IgD-negative memory B cell (primary cell): Measurements from ENCODE around the gene C12orf76. TPM values are rescaled to one million over a fixed set of nuclear protein-coding genes. Genes with fewer than 3 reads are reported as not detected.
A peak's percentile ranks its signal among the peaks of the same experiment; 100 is the strongest.
"Not testable (repeated sequence)": the region's sequence is repeated elsewhere in the genome, so short reads cannot be mapped to it uniquely, and the experiment has no call there.

Source experiments
- H3K27ac Mint-ChIP-seq, 3 donors: one replicate each; pipeline ENCODE4 v1.8.0; 2020 to 2022; ENCODE audit warnings: mild to moderate bottlenecking in 3 of 3, mixed read lengths in 3 of 3, moderate library complexity in 1 of 3
- H3K27me3 Mint-ChIP-seq: one replicate; pipeline ENCODE4 v1.8.0; 2021; ENCODE audit warnings: mixed read lengths
- H3K36me3 Mint-ChIP-seq: one replicate; pipeline ENCODE4 v1.8.0; 2020; ENCODE audit warnings: mild to moderate bottlenecking, mixed read lengths
- H3K4me1 Mint-ChIP-seq, 3 donors: one replicate each; pipeline ENCODE4 v1.8.0; 2020 to 2022; ENCODE audit warnings: mixed read lengths in 3 of 3, mild to moderate bottlenecking in 1 of 3
- H3K4me3 Mint-ChIP-seq, 4 donors: one replicate each; pipeline ENCODE4 v1.8.0; 2020 to 2022; ENCODE audit warnings: mild to moderate bottlenecking in 4 of 4, mixed read lengths in 4 of 4, moderate library complexity in 3 of 4
- H3K9me3 Mint-ChIP-seq, 3 donors: one replicate each; pipeline ENCODE4 v1.8.0; 2020 to 2021; ENCODE audit warnings: mixed read lengths in 3 of 3, mild to moderate bottlenecking in 1 of 3
- polyA plus RNA-seq: library from polyadenylated mRNA; unstranded; fragments of 300-500 nt; fragmentation: Illumina TruSeq; gene quantifications from one replicate; pipeline ENCODE4 v1.2.3, GENCODE V29; 2021

C12orf76 gene, protein sequence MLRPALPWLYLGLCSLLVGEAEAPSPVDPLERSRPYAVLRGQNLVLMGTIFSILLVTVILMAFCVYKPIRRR
- polyA plus RNA-seq: 14.1 TPM

DNA sequence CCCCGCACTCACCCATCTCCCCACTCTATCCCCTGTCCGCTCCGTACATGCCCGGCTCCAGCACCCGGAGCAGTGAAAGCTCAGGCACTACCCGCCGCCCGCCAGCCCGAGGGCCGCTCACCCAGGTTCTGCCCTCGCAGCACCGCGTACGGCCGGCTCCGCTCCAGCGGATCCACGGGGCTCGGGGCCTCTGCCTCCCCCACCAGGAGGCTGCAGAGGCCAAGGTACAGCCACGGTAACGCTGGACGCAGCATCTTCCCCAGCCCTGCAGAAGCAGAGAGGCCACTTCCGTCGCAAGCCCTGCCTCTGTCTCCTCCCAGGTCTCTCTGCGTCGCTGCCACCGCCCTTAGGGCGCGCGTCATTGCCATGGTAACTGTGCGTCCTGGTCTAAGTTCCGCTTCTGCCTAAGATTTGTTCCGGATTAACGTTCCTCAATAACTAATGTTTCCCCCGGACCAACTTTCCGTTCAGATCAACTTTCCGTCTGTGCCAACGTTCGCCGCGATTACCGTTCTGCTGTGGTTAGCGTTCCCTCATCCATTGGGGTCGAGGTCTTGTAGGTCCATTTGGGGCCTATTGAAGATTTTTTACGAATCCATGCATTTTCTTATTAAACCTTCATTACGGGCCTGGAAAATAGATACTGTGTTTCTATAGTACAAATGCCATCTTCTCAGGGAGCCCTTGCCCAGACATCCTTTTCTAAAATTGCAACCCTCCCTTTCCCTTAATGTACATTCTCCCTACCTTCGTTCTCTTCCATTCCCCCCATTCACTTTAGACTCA lies at the start of gene C12orf76:
TSS of gene C12orf76 (minus strand) at position 281 of the 786 bp plus-strand sequence. CDS start at position 254, 27 bp downstream.
- Mint-ChIP-seq H3K4me1 (peaks cover 17 to 36% (median 28%) of the 10 kb centered on the region in 3 donors), H3K27me3 (no peaks in the 10 kb centered on the region), H3K4me3 (peak within 1 kb of the TSS; percentile 82 to 97 (median 92)), H3K36me3 (peaks cover 2% of the 10 kb centered on the region), H3K9me3 (no peaks in the 10 kb centered on the region), H3K27ac (peak within 1 kb of the TSS; percentile 97 to 99 (median 99))

DNA sequence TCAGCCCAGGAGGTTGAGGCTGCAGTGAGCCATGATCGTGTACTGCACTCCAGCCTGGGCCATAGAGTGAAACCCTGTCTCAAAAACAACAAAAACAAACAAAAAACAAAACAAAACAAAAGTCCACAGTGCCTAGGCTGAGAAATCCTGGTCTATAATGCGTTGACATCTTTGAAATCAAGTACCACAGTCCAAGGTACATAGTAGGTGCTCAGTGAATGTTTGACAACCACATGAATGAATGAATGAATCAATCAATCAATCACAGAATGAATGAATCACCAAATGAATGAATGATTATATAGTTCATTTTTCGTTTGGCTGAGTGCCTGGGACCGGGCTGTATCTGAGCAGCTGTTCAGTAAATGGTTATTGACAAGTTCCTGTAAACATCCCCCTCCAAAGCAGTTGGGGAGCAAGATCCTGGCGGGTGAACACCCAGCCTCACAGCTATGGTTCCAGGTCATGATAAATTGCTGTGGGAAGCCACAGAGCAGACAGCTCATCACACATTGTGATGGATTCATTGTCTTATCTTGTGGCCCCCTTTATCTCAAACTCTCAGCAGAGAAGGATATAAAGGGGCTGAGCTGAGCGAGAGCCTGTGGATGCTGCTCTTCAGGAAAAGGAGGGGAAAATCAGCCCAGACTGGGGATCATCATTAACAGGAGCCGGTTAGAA lies 45.4 kb upstream of the C12orf76 start:
- Mint-ChIP-seq H3K27me3 (peaks cover 11% of the 10 kb centered on the region), H3K4me3 (no peak overlapping the region), H3K9me3 (no peaks in the 10 kb centered on the region), H3K36me3 (peaks cover 8% of the 10 kb centered on the region), H3K4me1 (peaks cover 0 to 5% (median 0%) of the 10 kb centered on the region in 3 donors), H3K27ac (no peak overlapping the region)

DNA sequence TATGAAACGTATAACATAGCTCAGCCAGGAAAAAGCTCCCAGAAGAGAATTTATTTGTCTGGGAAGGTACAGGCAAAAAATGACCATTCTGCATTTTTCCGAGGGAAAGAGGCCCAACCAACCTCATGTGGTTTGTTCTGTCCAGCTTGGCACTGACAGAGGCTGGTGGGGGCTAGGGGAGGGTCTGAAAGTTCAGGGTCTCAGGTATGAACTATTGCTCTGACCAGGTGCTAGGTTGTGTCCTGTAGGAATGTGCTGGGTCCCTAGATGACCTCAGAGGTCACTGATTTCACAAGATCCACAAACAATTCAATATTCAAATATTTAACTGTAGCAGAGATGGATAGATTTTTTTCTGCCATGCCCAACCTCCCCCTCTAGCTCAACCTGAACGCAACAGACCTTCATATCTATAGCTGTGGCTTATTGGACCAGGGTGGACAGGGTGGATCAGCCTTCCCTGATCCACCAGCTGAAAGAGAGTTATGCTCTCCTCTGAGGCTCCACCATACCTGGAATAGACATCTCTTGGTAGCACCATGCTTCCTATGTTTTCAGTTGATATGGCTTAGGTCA lies 42.9 kb upstream of the C12orf76 start:
- Mint-ChIP-seq H3K9me3 (no peaks in the 10 kb centered on the region), H3K4me1 (peaks cover 1 to 5% (median 2%) of the 10 kb centered on the region in 3 donors), H3K27ac (no peak overlapping the region), H3K27me3 (peaks cover 15% of the 10 kb centered on the region), H3K4me3 (no peak overlapping the region), H3K36me3 (peaks cover 8% of the 10 kb centered on the region)

DNA sequence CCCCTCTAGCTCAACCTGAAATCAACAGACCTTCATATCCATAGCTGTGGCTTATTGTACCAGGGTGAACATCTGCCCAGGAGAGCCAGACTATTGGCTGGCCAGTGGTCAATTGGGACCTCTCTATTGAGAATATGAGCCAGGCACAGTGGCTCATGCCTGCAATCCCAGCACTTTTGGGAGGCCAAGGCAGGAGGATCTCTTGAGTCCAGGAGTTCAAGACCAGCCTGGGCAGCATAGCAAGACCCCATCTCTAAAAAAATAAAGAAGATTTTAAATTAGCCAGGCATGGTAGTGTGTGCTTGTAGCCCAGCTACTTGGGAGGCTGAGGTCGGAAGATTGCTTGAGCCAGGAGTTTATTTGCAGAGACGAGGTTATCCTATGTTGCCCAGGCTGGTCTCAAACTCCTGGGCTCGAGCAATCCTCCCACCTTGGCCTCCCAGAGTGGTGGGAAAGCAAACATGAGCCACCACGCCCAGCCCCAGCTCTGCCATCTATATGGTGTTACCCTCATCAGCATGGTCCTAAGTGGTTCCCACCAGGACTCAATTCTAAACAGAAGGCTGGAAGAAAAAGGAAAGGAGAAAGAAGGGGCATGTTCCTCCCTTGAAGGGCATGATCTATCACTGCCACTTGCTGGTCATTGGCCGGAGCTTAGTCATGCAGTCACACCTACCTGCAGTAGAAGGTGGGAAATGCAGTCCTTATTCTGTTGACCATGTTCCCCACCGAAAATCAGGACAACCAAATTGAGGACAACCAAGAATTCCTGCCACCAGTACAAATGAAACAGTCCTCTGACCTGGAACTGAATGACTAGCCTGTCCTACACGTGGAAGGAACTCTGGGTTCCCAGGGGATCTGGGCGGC lies 42.2 kb upstream of the C12orf76 start:
- Mint-ChIP-seq H3K4me3 (peak overlapping the region in 1 of 4 donors; percentile 6), H3K36me3 (peaks cover 8% of the 10 kb centered on the region), H3K9me3 (no peaks in the 10 kb centered on the region), H3K4me1 (peaks cover 2 to 5% (median 2%) of the 10 kb centered on the region in 3 donors), H3K27me3 (peaks cover 17% of the 10 kb centered on the region), H3K27ac (no peak overlapping the region)

DNA sequence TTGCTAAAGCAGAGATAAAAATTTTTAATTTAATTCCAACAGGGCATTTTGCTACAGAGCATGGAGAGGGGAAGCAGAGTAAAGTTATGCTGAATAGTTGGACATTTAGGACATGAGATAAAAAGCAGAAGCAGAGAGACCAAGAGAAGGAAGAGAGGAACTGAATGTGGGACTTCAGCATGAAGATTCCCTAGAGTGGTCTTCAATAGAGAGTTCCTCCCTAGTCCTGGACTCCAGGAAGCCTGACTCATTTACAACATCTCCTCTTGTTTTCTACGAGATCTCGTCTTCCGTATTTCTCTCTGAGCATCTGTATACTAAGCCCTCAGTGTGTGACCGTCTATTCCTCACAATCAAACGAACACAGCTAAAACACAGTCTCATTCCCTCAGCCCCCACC lies 40.6 kb upstream of the C12orf76 start:
- Mint-ChIP-seq H3K36me3 (peaks cover 10% of the 10 kb centered on the region), H3K4me1 (peaks cover 0 to 2% (median 2%) of the 10 kb centered on the region in 3 donors), H3K4me3 (no peak overlapping the region), H3K27me3 (peaks cover 17% of the 10 kb centered on the region), H3K9me3 (no peaks in the 10 kb centered on the region), H3K27ac (no peak overlapping the region)

DNA sequence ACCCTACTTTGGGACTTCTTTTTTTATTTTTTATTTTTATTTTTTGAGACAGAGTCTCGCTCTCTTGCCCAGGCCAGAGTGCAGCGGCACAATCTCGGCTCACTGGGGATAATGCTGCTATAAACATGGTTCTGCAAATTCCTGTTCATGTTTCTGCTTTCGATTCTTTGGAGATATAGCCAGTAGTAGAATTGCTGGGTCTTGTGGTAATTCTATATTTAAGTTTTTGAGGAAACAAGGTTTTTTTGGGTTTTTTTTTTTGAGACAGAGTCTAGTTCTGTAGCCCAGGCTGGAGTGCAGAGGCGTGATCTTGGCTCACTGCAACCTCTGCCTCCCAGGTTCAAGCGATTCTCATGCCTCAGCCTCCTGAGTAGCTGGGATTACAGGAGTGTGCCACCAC lies 39.9 kb upstream of the C12orf76 start:
- not testable (repeated sequence) for H3K27ac Mint-ChIP-seq, H3K36me3 Mint-ChIP-seq, H3K4me3 Mint-ChIP-seq, H3K4me1 Mint-ChIP-seq, H3K9me3 Mint-ChIP-seq
- H3K27me3 Mint-ChIP-seq: peaks cover 14% of the 10 kb centered on the region

DNA sequence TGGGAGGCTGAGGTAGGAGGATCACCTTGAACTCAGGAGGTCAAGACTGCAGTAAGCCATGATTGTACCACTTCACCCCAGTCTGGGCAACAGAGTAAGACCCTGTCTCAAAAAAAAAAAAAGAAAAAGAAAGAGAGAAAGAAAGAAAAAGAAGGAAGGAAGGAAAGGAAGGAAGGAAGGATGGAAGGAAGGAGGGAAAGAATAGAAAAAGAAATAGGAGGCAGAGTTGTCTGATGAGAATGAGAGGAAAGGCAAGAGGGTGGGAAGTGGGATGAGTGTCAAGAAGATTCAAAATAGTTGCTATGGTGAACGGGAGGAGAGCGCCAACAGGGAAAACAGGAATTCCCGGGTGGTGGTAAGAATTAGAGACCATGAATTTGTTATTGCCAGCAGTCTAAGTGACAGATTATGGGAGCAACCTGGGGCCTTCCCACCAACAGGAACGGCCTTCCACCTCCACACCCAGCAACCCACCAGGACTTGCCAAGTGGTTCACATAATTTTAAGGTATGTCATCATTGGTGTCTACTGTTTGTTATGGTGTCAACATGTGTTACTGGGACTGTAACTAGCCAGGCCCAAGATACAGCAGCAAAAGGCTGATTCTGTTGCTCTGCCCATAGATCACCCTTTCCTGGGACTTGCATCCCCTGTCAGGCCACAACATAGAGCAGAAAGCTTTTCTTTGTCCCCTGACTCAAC lies 36.1 kb upstream of the C12orf76 start:
- Mint-ChIP-seq H3K27me3 (peaks cover 8% of the 10 kb centered on the region), H3K36me3 (peaks cover 7% of the 10 kb centered on the region), H3K4me1 (peaks cover 5 to 11% (median 8%) of the 10 kb centered on the region in 3 donors), H3K4me3 (no peak overlapping the region), H3K27ac (no peak overlapping the region), H3K9me3 (peaks cover 1 to 3% (median 1%) of the 10 kb centered on the region in 3 donors)

DNA sequence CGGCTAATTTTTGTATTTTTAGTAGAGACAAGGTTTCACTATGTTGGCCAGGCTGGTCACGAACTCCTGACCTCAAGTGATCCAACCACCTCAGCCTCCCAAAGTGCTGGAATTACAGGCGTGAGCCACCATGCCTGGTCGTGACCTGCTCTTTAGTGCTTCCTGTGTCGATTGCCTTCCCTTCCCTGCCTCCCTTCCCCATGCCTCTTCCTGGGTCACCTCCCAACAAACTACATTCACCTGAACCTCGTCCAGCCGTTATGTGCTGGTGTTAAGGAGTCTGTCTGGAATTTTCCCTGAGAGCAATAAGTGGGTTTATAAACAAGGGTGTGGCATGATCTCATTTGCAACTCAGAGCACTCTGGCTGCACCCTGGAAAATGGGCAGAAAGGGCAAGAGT lies 32.1 kb upstream of the C12orf76 start:
- H3K9me3 Mint-ChIP-seq: peaks cover 1 to 3% (median 1%) of the 10 kb centered on the region in 3 donors
- H3K4me3 Mint-ChIP-seq: peak overlapping the region in 3 of 4 donors; percentile 30 to 85 (median 50)
- peaks cover 1% of the 10 kb centered on the region for H3K36me3 Mint-ChIP-seq
- peak overlapping the region in 2 of 3 donors; percentile 53 to 98 for H3K27ac Mint-ChIP-seq
- H3K27me3 Mint-ChIP-seq: no peaks in the 10 kb centered on the region
- H3K4me1 Mint-ChIP-seq: peaks cover 9 to 13% (median 13%) of the 10 kb centered on the region in 3 donors

DNA sequence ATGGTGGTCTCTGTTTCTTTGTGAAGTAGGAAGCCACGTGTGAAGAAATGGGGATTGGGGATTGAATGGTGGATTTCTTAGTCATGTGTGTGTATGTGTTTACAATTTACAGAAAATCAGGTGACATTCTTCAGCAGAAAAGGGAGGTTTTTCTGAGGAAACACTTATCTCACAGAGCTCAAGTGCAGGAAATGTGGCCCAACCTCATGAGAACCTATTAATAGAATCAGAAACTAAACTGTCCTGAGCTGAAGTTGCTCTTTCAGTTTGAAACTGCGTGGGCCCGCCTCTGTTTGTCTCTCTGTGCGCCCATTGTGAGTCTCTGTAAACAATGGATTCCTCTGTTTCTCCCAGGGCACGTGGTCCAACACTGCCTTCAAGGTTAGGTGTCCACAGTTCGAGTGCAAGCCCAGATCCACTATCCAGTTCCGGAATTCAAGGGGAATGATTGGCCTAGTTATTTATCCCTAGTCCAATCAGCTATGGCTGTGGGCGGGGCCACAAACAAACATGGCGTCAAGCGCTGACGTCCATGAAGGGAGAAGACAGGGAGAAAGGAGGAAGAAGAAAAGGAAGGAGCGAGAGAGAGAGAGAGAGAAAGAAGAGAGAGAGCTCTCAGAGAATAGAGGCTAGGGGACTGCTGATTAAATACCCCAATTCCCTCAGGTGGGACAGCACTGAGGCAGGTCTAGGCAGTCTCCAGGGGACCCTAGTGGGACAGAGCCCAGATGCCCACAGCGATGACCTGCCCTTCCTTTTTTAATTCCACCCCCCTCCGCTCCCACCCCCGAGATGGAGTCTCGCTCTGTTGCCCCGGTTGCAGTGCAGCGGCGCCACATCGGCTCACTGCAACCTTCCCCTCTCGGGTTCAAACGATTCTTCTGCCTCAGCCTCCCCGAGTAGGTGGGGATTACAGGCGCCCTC lies 31.4 kb upstream of the C12orf76 start:
- Mint-ChIP-seq H3K4me3 (peak overlapping the region; percentile 42 to 93 (median 88)), H3K27me3 (no peaks in the 10 kb centered on the region), H3K4me1 (peaks cover 9 to 13% (median 13%) of the 10 kb centered on the region in 3 donors)

DNA sequence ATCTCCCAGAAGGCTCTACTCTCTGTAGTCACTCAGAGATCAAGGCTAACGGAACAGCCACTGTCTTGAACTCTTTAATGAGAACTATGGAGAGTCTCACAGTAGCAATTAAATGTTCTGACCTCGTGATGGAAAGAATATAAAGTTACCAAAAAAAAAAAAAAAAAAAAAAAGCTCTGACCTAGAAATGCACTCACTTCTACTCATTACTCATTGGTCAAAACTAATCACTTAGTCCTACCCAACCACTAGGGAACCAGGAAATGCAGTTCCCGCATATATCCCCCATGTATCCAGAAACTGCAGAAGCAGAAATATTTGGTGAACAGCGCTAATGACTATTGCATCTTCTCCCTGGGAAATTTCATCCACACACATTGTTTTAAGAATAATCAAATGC lies 29.5 kb upstream of the C12orf76 start:
- Mint-ChIP-seq H3K27me3 (no peaks in the 10 kb centered on the region), H3K9me3 (peaks cover 1 to 3% (median 1%) of the 10 kb centered on the region in 3 donors), H3K36me3 (no peaks in the 10 kb centered on the region), H3K4me1 (peaks cover 18 to 20% (median 20%) of the 10 kb centered on the region in 3 donors), H3K4me3 (no peak overlapping the region), H3K27ac (peak overlapping the region in 1 of 3 donors; percentile 75)

More for the DNA sequence above, 31.4 kb upstream of the C12orf76 start:
- peak overlapping the region; percentile 49 to 99 (median 98) for H3K27ac Mint-ChIP-seq
- H3K9me3 Mint-ChIP-seq: peaks cover 1 to 3% (median 1%) of the 10 kb centered on the region in 3 donors
- H3K36me3 Mint-ChIP-seq: peaks cover 1% of the 10 kb centered on the region

DNA sequence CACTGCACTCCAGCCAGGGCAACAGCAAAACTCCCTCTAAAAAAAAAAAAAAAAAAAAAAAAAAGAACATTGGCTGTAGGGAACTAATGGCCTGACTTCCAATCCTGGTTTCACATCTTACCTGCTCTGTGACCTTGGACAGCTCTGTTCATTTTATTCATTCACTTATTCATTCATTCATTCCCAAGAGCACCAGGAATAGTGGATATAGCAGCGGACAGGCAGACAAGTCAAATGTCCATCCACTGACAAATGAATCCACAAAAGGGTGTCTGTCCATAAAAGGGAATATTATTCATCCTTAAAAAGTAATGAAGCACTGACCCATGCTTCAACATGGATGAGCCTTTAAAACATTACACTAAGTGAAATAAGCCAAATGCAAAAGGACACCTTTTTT lies 27.6 kb upstream of the C12orf76 start:
- H3K4me1 Mint-ChIP-seq: peaks cover 18 to 20% (median 20%) of the 10 kb centered on the region in 3 donors
- H3K9me3 Mint-ChIP-seq: peaks cover 1 to 3% (median 1%) of the 10 kb centered on the region in 3 donors
- no peak overlapping the region for H3K27ac Mint-ChIP-seq
- H3K36me3 Mint-ChIP-seq: no peaks in the 10 kb centered on the region
- no peak overlapping the region for H3K4me3 Mint-ChIP-seq
- H3K27me3 Mint-ChIP-seq: no peaks in the 10 kb centered on the region

DNA sequence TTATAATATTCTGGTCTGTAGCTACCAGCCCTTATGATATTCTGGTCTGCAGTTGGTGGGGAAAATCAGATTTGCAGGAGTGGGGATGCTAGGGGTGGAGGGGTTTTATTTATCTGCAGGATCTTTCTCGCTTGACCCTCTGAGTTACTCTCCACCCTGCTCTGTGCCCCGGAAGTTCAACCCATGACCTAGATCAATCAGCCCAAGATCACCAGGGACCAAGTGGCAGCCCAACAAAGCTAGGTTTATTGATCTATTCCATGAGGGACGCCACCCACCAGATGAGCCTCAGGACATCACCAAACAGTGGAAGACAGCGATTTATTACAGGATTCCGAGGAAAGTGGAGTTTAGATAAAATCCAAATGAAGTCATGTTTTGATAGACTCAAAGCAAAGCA lies 25.8 kb upstream of the C12orf76 start:
- Mint-ChIP-seq H3K4me3 (no peak overlapping the region), H3K27ac (no peak overlapping the region), H3K36me3 (no peaks in the 10 kb centered on the region), H3K4me1 (peaks cover 8 to 11% (median 9%) of the 10 kb centered on the region in 3 donors), H3K27me3 (no peaks in the 10 kb centered on the region), H3K9me3 (no peaks in the 10 kb centered on the region)
